HG03558 (cell line): Measurements from ENCODE around the gene AGGF1.
"Not testable (repeated sequence)": the region's sequence is repeated elsewhere in the genome, so short reads cannot be mapped to it uniquely, and the experiment has no call there.

ENCODE experiments used
- ATAC-seq: cut with Tn5 transposase; IDR thresholded peaks from one replicate; pipeline ENCODE4 v1.9.1; 2021; ENCODE audit warnings: moderate number of reproducible peaks; ENCODE audit not compliant: unreplicated experiment; ENCODE audit errors: extremely low read depth

Gene AGGF1

DNA sequence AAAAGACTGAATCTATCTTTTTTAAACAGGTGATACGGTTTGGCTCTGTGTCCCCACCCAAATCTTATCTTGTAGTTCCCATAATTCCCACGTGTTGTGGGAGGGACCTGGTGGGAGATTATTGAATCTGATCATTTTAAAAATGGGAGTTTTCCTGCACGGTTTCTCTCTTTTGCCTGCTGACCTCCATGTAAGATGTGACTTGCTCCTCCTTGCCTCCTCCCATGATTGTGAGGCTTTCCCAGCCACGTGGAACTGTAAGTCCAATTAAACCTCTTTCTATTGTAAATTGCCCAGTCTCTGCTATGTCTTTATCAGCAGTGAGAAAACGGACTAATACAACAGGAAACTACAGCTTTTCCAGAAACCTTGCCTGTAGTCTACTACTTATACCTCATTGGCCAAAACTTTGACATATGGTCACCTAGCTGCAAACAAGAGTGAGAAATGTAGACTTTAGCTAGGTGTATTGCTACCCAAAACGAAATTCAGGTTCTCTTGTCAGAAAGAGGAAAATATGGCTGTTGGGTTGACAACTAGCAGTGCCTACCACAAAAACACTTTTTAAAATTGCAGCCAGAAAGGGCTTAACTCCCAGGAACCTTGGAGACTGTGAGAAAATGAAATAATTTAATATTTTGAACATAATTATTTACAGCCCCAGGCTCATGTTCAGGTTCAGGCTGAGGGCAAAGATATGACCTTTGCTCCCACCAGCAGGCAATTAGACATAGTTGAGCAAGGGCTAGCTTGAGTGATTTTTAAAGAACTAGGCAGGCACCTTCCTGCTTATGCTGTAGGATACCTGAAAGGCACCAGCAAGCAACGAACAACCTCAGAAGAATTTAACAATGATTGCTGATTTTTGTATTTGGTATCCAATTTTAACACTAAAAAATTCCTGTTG is 7.4 kb upstream of the AGGF1 start:
- ATAC-seq, result no peak

DNA sequence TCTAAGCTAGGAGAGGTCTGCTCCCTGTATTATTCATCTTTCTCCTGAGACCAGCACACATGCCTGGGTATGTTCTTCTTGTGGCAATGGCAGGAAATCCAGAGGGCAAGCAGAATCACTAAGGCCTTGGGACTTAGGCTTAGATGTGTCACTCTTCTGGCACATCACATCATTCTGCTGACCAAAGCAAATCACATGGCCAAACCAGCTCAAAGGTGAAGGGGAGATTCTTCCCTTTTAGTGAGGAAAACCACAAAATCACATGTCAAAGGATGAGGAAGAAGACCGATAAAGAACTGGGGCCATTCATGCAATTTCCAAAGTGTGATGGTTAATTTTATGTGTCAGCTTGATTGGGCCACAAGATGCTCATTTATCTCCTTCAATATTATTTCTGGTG is 5.7 kb upstream of the AGGF1 start:
- no peak for ATAC-seq

DNA sequence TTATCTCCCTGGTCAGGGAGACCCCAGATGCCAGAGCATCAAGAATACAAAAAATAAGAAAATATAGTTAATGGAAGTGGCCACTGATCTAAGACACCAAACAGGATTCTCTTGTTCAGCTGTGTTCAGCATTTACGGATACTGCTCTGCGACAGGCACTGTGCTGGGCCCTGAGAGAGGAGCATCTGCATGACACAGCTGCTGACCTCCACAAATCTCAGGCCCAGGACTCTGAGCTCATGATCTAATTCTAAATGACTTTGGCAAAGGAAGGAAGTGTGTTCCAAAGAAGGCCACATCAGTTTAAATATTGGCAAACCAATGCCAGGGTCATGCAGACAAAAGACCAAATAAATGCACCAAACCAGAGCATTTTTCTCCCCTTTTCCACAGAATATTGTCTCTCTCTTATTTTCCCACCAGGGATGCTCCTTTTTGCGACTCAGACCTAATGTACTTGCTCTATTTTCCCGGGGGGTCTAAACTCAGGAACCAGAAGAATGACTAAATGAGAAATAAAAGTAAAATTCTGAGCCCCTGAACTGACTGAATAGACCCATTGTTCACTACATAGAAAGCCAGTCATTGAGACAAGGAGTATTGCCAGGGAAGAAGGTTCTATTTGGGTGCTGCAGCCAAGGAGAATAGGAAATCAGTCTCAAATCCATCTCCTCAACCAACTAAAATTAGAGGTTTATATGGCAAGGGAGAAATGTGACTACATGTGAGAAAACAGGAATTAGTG is 1.4 kb upstream of the AGGF1 start:
- ATAC-seq, result no peak

GRCh38 chr5:77029376-77029885 is 773 bp upstream of the AGGF1 start:
- no peak for ATAC-seq

GRCh38 chr5:77031891-77032290 is 1.7 kb downstream of the AGGF1 start:
- ATAC-seq, result no peak

DNA sequence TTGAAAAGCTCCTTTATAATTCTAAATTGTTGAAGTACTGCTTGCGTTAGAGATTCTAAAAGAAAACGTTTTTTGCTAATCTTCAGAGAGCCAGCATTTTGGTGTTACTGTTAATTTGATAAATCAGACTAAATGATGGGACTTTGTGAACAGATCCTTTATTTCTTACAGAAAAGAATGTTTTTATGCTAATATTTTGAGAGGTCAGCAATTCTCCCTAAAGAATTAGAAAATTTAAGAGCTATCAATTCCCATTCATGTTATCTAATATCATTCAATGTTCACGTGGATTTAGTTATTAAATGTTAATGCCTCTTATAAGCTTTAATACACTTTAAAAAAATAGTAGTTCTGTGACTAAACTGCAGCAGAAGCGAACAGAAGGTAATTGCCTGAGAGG is 2.4 kb downstream of the AGGF1 start:
- ATAC-seq, result no peak

GRCh38 chr5:77033338-77033737 is 3.1 kb downstream of the AGGF1 start:
- no peak for ATAC-seq

DNA sequence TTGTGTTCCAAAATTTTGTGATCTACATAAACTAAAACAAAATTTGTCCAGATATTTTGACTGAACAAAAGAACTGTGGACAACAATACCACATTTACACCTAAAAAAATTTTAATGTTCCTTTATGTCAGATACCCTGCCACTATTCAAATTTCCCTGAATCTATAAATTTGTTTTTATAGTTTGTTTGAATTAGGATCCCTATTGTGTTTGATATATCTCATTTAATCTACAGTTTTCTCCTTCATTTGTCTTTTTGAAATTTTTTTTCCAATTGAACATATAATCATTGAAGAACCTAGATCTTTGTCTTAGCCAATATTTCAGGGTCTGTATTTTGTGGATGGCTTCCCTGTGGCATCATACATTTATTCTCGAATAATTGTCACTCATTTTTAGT is 5.7 kb downstream of the AGGF1 start:
- ATAC-seq, result no peak

DNA sequence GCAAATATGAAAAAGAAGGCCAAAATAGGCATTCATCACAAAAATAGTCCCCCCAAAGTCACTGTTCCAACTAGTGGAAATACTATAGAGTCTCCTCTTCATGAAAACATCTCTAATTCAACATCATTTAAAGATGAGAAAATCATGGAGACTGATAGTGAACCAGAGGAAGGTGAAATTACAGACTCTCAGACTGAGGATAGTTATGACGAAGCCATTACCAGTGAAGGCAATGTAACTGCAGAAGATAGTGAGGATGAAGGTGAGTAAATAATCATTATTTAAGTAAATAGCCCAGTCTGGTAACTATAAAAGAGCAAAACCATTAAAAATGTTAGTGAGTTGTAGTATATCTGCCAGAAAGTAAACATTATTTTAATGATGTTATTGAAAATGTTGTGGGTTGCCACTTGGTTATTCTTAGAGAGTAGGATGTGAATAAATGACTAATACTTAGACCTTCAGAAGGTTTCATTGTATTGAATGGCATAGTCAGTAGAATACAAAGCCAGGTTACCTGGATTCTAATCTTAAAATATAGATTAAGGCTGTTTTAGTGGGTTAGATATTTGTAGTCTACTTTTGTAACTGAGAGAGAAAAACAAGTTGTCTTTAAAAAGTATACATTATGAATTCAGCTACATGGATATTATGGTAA is 16.3 kb downstream of the AGGF1 start:
- ATAC-seq, result no peak

DNA sequence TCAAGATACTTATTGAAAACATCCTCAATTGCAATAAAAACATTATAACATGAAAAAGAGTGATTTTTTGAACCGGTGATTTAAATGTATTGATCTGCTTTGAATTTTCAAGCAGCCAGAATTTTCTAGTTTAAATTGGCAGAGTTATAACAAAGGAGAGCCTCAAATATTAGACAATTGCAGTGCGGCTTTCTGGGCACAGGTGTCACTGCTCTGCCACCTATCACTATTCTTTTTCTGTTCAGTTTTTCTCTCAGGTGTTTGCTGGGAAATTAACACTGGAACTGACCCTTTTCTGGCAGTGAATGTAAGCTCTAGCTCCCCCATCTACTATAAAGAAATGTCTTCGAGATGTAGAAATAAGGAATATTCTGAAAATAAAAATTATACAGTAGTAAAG is 33.8 kb downstream of the AGGF1 start:
- ATAC-seq, result no peak

DNA sequence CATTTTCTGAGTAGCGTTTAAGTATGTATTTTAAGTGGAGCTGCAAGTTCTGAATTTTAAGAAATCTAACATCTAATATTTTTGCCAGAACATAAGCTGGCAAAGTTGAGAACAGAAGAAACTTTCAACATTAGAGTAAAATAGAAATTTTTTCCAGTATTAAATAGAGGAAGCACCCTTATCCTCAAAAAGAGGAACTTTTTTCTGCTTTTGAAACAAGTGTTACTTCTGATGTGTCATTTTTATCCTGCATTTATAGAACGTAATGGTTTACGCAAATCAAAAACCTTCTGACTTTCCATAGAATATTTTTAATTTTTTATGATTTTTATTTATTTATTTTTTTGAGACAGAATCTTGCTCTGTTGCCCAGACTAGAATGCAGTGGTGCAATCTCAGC is 35.1 kb downstream of the AGGF1 start:
- ATAC-seq, result no peak

- no peak for ATAC-seq
These were observed 36.0 kb downstream of the AGGF1 start for GRCh38 chr5:77066184-77066583.

GRCh38 chr5:77066823-77067442 is 36.7 kb downstream of the AGGF1 start:
- no peak for ATAC-seq

DNA sequence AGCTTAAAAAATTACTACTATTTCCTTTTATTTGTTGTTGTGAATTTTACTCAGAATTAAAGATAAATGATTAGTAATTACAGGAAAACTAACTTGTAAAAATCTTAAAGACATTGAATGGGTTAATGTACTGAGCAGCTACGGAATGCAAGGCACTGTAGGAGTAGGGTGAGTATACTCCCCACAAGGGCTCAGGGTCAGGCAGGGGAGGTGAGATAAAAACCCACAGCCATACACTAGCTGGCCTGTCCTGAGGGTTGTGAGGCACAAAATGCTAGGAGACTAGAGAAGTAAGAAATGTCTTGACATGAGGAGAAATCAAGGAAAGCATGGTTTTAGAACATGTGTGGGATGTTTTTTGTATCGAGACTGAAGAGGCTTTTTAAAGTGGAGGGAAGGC is 43.5 kb downstream of the AGGF1 start:
- no peak for ATAC-seq

DNA sequence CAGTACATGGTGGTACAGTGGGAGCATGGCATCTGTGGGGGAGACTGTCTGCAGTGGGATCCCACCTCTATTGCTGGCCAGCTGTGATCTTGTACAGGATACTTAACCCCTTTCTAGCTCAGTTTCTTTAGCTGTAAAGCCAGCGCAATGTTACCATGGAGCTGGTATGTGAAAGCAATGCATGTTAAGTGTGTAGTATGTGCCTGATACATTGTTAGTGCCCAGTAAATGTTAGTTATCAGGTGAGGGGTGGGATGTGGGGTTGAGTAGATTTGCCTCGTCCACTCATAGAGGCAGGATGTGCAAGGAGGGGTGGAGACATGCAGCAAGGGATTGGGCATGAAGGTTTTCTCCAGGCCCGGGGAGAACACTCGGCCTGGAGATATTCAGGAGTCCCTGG is 44.5 kb downstream of the AGGF1 start:
- no peak for ATAC-seq

DNA sequence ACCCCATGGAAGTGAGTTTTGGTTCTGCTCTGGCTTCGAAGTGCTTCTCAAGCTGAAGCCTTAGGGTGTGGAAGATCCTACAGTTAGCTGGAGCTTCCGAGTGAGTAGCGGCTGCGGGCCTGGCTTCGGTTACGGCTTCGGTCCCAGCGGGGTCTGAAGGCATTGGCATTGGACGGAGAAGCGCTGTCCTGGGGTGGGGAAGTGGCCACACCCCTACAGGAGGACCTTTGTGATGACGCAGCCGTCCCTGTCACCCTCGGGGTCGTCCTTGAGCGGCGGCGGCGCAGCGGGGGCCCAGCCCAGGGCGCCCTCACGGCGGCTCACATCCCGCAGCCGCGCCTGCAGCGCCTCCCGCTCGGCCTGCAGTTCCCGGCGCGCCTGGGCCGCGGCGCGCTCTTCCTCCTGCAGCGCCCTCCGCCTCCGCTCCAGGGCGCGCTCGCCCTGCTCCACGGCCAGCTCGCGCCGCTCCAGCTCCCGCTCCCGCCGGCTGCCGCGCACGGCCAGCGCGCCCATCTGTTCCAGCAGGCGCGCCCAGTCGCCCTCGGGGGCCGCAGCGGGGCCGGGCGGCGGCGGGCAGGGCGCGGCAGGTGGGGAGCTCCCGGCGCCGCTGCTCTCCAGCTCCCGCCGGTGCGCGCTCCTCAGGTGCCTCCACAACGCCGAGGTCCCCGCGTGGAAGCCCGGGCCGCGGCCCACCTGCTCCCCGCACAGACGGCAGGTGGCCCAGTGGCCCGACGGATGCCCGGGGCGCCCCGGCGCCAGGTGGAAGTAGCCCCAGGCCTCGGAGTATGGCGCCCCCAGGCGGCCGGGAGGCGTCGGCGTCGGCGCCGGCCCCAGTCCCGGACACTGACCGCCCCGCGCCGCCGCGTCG is 47.0 kb downstream of the AGGF1 start:
- ATAC-seq, result no peak

DNA sequence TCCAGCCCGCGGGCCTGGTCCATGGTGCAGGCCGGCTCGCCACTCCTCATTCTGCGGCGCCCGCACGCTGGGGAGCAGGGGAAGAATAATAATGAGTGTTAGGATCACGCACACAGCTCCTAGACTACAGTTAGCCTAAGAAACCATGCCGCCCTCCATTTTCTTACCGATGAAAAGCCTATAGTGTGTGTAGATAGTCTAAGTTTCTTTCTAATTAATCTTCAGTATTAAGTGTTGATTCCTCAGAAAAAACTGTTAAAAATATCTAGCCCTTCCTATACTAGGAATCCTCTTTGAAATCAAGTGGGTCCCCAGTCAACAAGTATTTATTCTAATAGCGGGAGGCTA is 47.6 kb downstream of the AGGF1 start:
- ATAC-seq, result no peak

DNA sequence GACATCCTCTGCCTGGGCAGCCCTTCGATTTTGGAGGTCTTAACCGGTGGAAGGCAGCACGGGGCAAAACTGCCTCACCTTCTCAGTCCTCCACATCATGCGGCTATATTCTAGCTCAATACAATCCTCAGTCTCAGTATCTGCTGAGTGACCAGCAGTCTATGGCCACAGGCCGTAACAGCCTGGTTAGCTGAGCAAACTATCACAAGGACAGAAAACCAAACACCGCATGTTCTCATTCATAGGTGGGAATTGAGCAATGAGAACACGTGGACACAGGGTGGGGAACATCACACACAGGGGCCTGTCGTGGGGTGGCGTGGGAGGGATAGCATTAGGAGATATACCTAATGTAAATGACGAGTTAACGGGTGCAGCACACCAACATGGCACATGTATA is 50.3 kb downstream of the AGGF1 start:
- ATAC-seq, result not testable (repeated sequence)

DNA sequence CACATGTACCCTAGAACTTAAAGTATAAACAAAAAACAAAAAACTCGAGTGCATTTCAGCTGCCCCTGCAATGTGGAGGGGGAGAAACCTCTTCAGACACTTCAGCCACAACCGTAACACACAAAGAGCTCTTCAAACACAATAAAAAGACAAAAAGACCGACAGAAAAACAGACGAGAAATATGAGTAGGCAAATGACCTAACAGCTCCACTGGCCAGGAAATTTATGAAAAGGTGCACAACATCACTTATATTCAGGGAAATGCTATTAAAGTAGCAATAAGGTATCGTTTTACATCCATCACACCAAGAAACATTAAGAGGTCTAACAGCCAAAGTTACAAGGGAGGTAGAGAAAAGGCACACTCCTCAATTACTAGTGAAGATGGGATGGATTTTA is 50.7 kb downstream of the AGGF1 start:
- ATAC-seq, result no peak

- no peak for ATAC-seq
These were observed 52.1 kb downstream of the AGGF1 start for GRCh38 chr5:77082280-77082679.
